Esophagus mucosa (tissue), 1 donor: ENCODE data around the gene RIMS3. TPM values are rescaled to one million over a fixed set of nuclear protein-coding genes. Genes with fewer than 3 reads are reported as not detected.

ENCODE experiments used
- ATAC-seq: fragments of 200-7000 bp; cut with Tn5 transposase; one replicate; pipeline ENCODE4 v1.9.1; 2020
- total RNA-seq: library from RNA; stranded (reverse); gene quantifications from one replicate; pipeline ENCODE4 v1.2.4, GENCODE V29; 2023
- donor health status: DM: yes; HTN: yes; CAD: no.

The RIMS3 gene
- total RNA-seq, 1 donor from 2014 or later: 2.2 TPM

GRCh38 chr1:40652979-40653378, 12.5 kb downstream of the RIMS3 start:
- ATAC-seq: peak; percentile 62

- ATAC-seq: no peak
Observed at GRCh38 chr1:40652468-40652867, 13.0 kb downstream of the RIMS3 start.

- ATAC-seq: no peak
Observed at GRCh38 chr1:40651138-40651857, 14.2 kb downstream of the RIMS3 start.

GRCh38 chr1:40650075-40650474, 15.4 kb downstream of the RIMS3 start:
- ATAC-seq: peak; percentile 18

- no peak for ATAC-seq
Observed at GRCh38 chr1:40649592-40649930, 15.9 kb downstream of the RIMS3 start.

- ATAC-seq: peak; percentile 56
Observed at GRCh38 chr1:40648928-40649591, 16.4 kb downstream of the RIMS3 start.

GRCh38 chr1:40648200-40648599, 17.3 kb downstream of the RIMS3 start:
- ATAC-seq: no peak

- peak; percentile 34 for ATAC-seq
Observed at GRCh38 chr1:40646315-40646714, 19.2 kb downstream of the RIMS3 start.

GRCh38 chr1:40645118-40645680, 20.3 kb downstream of the RIMS3 start:
- no peak for ATAC-seq

- ATAC-seq: no peak
Observed at GRCh38 chr1:40641601-40642242, 23.8 kb downstream of the RIMS3 start.

- ATAC-seq: no peak
Observed at GRCh38 chr1:40640314-40641076, 25.0 kb downstream of the RIMS3 start.

GRCh38 chr1:40638097-40639036, 27.1 kb downstream of the RIMS3 start:
- no peak for ATAC-seq

- ATAC-seq: no peak
Observed at GRCh38 chr1:40637470-40638007, 27.9 kb downstream of the RIMS3 start.

- ATAC-seq: no peak
Observed at GRCh38 chr1:40636777-40637176, 28.7 kb downstream of the RIMS3 start.

GRCh38 chr1:40635763-40636500, 29.6 kb downstream of the RIMS3 start:
- peak; percentile 7 for ATAC-seq

GRCh38 chr1:40634901-40635655, 30.4 kb downstream of the RIMS3 start:
- no peak for ATAC-seq

- ATAC-seq: no peak
Observed at GRCh38 chr1:40633931-40634376, 31.5 kb downstream of the RIMS3 start.

- ATAC-seq: no peak
Observed at GRCh38 chr1:40633523-40633922, 32.0 kb downstream of the RIMS3 start.

- ATAC-seq: peak; percentile 39
Observed at GRCh38 chr1:40630488-40631223, 34.8 kb downstream of the RIMS3 start.
